ENCODE results near the gene MAPRE2. TPM values are rescaled to one million over a fixed set of nuclear protein-coding genes. Genes with fewer than 3 reads are reported as not detected.

The MAPRE2 gene
- total RNA-seq, 1 donor from 2014 or later: 73.0 TPM

GRCh38 chr18:35178260-35178659 is 137.0 kb downstream of the MAPRE2 start:
- DNase-seq (ENCODE audit: low spot score): no peak
- Mint-ChIP-seq H3K4me3 (ENCODE audit: unreplicated experiment) (no peak overlapping the region), H3K36me3 (ENCODE audit: low read depth, unreplicated experiment) (no peaks in the 10 kb centered on the region), H3K9me3 (ENCODE audit: unreplicated experiment) (no peaks in the 10 kb centered on the region), H3K27me3 (ENCODE audit: unreplicated experiment) (no peaks in the 10 kb centered on the region), H3K4me1 (ENCODE audit: unreplicated experiment) (peaks cover 3% of the 10 kb centered on the region), H3K27ac (ENCODE audit: unreplicated experiment) (no peak overlapping the region)
- no peak for TF ChIP-seq CTCF (IDR thresholded peaks at IDR 0.05; ENCODE audit: unreplicated experiment)

- Mint-ChIP-seq H3K4me3 (ENCODE audit: unreplicated experiment) (no peak overlapping the region), H3K36me3 (ENCODE audit: low read depth, unreplicated experiment) (no peaks in the 10 kb centered on the region), H3K27me3 (ENCODE audit: unreplicated experiment) (no peaks in the 10 kb centered on the region), H3K4me1 (ENCODE audit: unreplicated experiment) (peaks cover under 1% of the 10 kb centered on the region), H3K27ac (ENCODE audit: unreplicated experiment) (no peak overlapping the region), H3K9me3 (ENCODE audit: unreplicated experiment) (no peaks in the 10 kb centered on the region)
- TF ChIP-seq CTCF (IDR thresholded peaks at IDR 0.05; ENCODE audit: unreplicated experiment): no peak
- DNase-seq (ENCODE audit: low spot score): no peak
Measured at GRCh38 chr18:35179906-35180305, 138.7 kb downstream of the MAPRE2 start.

GRCh38 chr18:35180455-35180854 is 139.2 kb downstream of the MAPRE2 start:
- no peaks in the 10 kb centered on the region for H3K9me3 Mint-ChIP-seq (ENCODE audit: unreplicated experiment)
- H3K36me3 Mint-ChIP-seq (ENCODE audit: low read depth, unreplicated experiment): no peaks in the 10 kb centered on the region
- no peak for DNase-seq (ENCODE audit: low spot score)
- TF ChIP-seq CTCF (IDR thresholded peaks at IDR 0.05; ENCODE audit: unreplicated experiment): no peak
- no peak overlapping the region for H3K27ac Mint-ChIP-seq (ENCODE audit: unreplicated experiment)
- H3K4me3 Mint-ChIP-seq (ENCODE audit: unreplicated experiment): no peak overlapping the region
- no peaks in the 10 kb centered on the region for H3K27me3 Mint-ChIP-seq (ENCODE audit: unreplicated experiment)
- no peaks in the 10 kb centered on the region for H3K4me1 Mint-ChIP-seq (ENCODE audit: unreplicated experiment)

- H3K36me3 Mint-ChIP-seq (ENCODE audit: low read depth, unreplicated experiment): no peaks in the 10 kb centered on the region
- TF ChIP-seq CTCF (IDR thresholded peaks at IDR 0.05; ENCODE audit: unreplicated experiment): no peak
- H3K4me3 Mint-ChIP-seq (ENCODE audit: unreplicated experiment): no peak overlapping the region
- H3K27me3 Mint-ChIP-seq (ENCODE audit: unreplicated experiment): no peaks in the 10 kb centered on the region
- no peaks in the 10 kb centered on the region for H3K4me1 Mint-ChIP-seq (ENCODE audit: unreplicated experiment)
- no peaks in the 10 kb centered on the region for H3K9me3 Mint-ChIP-seq (ENCODE audit: unreplicated experiment)
- no peak for DNase-seq (ENCODE audit: low spot score)
- H3K27ac Mint-ChIP-seq (ENCODE audit: unreplicated experiment): no peak overlapping the region
Measured at GRCh38 chr18:35182151-35182550, 140.9 kb downstream of the MAPRE2 start.

- no peak overlapping the region for H3K4me3 Mint-ChIP-seq (ENCODE audit: unreplicated experiment)
- H3K9me3 Mint-ChIP-seq (ENCODE audit: unreplicated experiment): no peaks in the 10 kb centered on the region
- no peak for TF ChIP-seq CTCF (IDR thresholded peaks at IDR 0.05; ENCODE audit: unreplicated experiment)
Measured at GRCh38 chr18:35183886-35184285, 142.7 kb downstream of the MAPRE2 start.

More at GRCh38 chr18:35183886-35184285, 142.7 kb downstream of the MAPRE2 start:
- Mint-ChIP-seq H3K27me3 (ENCODE audit: unreplicated experiment) (no peaks in the 10 kb centered on the region), H3K36me3 (ENCODE audit: low read depth, unreplicated experiment) (no peaks in the 10 kb centered on the region), H3K4me1 (ENCODE audit: unreplicated experiment) (no peaks in the 10 kb centered on the region), H3K27ac (ENCODE audit: unreplicated experiment) (no peak overlapping the region)
- DNase-seq (ENCODE audit: low spot score): no peak
